HG03432 (cell line): ENCODE data around the gene PLCG1.

ENCODE experiments used
- ATAC-seq: cut with Tn5 transposase; IDR thresholded peaks from one replicate; pipeline ENCODE4 v1.9.1; 2021; ENCODE audit warnings: mild to moderate bottlenecking, moderate library complexity; ENCODE audit not compliant: unreplicated experiment

PLCG1 gene

DNA sequence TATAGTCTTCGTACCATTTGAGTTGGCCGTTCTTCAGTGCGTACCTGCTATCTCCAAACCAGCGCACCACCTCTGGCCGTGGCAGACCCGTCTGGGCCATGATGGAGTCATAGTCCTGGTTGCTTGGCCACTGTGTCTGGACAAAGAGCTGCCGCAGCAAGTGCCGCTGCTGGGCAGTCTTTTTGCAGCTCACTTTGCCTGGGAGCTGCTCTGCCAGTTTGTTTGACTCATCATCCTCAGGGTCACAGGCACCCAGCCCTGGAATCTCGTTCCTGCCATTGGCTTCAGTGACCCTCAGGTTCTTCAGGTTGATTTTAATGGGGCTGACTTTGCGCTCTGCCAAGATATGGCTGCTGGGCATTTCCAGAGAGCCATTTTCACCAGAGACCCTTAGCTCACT lies 65.1 kb downstream of the PLCG1 start:
- no peak for ATAC-seq

GRCh38 chr20:41203660-41204059 lies 66.3 kb downstream of the PLCG1 start:
- ATAC-seq, result no peak

DNA sequence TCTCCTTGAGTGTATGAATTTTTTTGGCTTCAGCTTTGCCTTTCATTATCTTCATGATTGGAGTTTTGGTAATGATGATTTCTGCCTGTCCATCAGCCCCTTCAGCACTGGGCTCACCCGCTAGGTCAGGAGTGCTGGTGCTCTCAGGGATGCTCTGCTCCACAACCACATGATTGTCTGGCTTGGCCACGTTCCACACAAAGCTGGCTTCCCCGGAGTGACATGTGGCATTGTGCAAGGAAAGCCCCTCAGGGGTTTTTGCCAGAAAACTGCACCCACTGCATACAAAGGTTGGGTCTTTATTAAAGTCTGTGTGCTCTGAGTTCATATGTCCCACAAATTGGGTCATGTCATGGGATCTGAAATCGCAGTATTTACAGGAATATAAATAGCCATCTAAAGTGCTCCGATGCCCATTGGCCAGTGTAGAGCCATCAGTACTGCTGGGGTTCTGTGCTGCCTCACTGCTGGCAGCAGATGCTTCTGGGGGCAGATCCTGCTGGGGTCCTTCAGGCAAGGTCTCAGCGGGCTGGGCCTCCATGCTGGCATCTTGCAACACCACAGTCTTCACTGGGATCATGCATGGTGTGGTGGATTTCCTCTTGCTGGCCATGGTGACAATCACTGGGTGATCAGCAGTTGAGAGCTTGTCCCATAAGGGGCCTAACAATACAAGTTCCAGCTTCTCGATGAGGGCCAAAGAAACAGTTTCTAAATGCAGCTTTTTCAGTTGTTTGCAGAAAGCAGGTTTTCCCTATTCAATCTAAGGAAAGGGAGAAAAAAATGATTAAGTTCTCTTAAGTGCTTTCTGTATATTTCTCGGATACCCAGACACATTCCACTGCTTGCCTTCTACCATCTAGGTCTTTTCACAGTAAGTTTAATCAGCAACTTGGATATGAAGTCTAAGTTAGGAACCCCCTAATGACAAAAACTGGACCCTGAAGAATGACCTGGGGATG lies 67.2 kb downstream of the PLCG1 start:
- ATAC-seq, result no peak

DNA sequence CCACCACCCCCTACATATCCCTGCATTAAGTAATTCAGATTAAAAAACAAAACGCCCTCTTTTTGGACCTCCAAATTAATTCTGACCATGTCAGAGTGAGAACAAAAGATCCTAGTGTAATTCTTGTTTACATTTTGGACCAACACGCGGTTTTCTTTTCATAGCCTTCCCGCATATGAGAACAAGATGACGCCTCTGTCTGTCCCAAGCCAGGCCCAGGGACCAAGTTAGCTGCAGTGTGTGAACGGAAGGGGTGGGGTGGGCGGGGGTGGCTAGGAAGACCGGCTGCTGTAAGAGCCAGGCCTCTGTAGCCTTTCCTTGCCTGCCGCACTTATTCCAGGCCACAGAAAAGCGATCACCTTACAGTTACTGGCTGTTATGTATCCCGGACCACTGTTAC lies 68.0 kb downstream of the PLCG1 start:
- ATAC-seq, result no peak

DNA sequence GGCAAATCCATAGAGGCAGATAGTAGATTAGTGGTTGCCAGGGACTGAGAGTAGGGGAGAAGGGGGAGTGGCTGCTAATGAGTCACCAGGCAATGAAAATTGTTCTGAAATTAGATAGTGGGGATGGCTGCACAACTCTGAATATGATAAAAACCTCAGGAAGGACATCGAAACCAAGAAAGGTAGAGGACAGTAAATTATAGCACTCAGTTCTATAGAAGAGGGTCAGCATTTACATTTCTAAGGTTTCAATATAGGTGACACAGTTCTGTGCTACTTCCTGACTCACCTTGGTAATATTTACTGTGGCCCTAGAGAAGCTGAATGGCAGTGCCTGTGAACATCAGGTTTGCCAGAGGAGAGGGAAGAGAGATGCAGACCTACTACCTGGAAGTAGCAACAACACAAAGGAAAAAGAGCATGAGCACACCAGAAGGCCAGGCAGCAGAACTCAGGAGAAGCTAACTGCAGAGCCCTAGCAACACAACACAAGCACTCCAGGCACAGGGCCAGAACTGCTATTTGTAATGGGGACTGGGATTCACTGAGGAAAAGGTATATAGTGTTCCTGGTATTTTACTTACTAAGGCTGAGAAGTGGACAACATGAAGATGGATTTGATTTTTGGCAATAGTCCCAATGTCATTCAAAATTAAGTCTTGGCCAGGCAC lies 75.9 kb downstream of the PLCG1 start:
- ATAC-seq, result no peak

DNA sequence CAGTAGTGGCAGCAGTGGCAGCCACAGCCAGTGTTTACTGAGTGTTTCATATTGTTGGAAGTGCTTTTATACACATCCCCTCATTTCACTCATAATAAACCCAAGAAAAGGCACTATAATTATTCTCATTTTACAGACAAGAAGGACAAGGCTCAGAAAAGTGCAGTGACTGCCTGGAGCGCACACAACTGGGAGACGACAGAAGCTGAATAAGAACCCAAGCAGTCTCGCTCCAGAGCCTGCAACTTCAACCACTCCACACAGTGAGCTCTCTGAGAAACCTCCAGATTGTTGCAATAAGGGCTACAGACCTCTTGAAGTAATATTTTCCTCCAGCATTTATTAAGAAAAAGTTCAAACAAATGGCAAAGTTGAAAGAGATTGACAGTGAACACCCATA lies 76.9 kb downstream of the PLCG1 start:
- ATAC-seq, result no peak

DNA sequence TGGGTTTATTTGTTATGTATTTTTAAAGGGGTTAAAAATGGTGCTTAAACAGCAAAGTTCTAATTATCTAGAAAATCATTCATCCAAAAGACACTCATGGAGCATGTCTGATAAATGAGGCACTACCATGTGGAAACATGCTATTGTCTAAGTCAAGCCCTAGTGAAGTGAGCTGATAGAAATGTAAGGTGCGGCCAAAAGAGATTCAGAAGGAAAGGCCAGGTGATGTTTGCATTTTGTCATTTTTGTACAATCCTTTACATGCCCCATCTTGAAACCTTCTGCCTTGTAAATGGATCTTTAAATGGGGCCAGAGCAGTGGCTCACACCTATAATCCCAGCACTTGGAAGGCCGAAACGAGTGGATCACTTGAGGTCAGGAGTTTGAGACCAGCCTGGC lies 77.3 kb downstream of the PLCG1 start:
- ATAC-seq, result no peak

DNA sequence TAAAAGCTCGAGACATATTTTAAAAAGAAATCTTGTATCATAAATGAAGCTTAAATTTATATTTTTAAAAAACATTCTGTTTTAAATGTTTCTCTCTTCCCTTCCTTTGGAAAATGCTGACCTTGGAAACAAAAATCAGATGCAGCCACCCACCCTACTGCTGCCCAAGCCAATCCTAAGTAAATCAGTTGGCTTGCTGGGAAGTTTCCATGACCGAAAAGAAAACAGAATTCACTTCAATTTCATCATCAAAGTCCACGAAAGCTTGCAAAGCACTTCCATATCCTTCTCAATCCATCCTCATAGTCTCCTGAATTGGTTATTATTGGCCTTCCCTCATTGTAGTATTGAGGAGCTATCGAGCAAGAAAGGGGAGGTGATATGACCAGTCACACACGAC lies 80.1 kb downstream of the PLCG1 start:
- ATAC-seq, result no peak

GRCh38 chr20:41218466-41218865 lies 81.1 kb downstream of the PLCG1 start:
- ATAC-seq, result no peak

GRCh38 chr20:41219824-41220223 lies 82.5 kb downstream of the PLCG1 start:
- no peak for ATAC-seq

GRCh38 chr20:41221614-41222218 lies 84.4 kb downstream of the PLCG1 start:
- no peak for ATAC-seq

DNA sequence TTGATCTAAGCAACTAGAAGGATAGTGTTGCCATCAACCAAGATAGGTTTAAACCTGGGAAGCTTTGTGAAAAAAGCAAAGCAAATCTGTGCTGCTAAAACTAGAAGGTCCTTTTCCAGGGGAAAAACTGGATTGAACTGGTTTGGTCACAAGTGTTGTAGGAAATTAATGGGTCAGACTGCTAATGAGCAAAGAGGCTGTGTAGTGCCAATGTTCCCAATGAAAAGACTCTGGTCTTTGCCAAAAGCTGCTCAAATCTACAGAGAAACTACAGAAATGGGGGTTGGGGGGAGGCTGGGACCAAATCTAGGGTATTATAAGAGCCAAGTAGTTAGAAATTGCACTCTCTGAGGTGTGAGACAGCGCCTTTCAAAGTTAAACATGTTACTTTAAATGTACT lies 85.0 kb downstream of the PLCG1 start:
- ATAC-seq, result no peak

- no peak for ATAC-seq
Measured at GRCh38 chr20:41222703-41223102, 85.4 kb downstream of the PLCG1 start.

DNA sequence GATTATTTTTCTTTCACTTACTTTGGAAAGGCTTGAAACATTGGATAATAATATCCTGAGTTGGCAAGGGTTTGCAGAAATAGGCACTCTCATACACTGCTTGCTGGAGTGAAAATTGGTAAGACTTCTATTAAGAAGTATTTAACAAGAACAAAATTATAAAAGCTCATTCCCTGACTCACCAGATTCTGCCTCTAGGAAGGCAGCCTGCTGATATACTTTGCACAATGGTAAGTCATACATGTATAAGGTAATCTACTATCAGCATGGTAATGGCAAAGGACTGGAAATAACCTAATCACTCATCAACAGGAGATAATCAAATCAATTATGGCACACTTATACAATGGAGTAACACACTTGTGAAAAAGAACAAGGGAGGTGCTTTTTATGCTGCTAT lies 85.8 kb downstream of the PLCG1 start:
- no peak for ATAC-seq

- no peak for ATAC-seq
Measured at GRCh38 chr20:41224281-41224680, 86.9 kb downstream of the PLCG1 start.

GRCh38 chr20:41225091-41225490 lies 87.7 kb downstream of the PLCG1 start:
- ATAC-seq, result no peak

DNA sequence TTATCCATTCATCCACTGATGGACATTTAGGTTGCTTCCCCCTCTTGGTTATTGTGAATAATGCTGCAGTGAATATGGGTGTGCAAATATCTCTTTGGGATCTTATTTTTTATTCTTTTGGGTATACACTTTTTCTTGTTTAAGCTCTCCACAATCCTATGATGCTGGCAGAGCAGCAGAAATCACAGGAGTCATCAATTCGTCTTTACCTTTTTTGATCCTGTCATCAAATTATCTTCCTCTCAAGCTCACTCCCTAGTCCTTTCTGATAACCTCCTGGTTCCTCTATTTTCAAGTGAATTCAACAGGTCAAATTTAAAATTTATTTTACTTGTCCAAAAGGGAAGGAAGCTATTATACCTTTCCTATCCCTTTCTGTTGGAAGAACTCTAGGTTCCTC lies 89.1 kb downstream of the PLCG1 start:
- no peak for ATAC-seq
